NCI-H128 (cell line): ENCODE results near the gene LEUTX.
"Not testable (repeated sequence)": the region's sequence is repeated elsewhere in the genome, so short reads cannot be mapped to it uniquely, and the experiment has no call there.

Experiments used
- DNase-seq: peaks from one replicate; lab custom pipeline; 2025; ENCODE audit not compliant: unreplicated experiment; lab: John Stamatoyannopoulos, UW

LEUTX gene

DNA sequence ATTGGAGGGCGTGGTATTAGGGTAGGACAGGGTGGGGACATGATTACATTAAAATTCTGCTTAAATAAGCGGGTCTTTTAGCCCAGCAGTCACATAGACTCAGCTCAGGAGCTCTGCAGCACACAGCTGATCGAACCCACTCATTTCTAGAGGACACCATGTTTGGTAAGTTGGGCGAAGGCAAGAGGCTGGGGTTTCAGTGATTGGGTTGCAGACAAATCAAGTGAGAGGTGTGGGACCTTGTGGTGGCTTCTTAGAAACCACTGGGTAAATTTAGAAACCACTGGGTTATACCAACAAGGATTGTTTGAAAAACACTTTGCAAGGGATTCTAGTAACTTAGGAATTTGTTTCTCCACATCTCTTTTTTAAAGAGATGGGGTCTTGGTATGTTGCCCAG lies at the start of gene LEUTX:
LEUTX (plus strand) TSS at position 92 of the 400 bp plus-strand sequence; CDS start at position 159, 67 bp downstream.
- no peak for DNase-seq

- no peak for DNase-seq
Measured at GRCh38 chr19:39729594-39729993, 49.1 kb upstream of the LEUTX start.

DNA sequence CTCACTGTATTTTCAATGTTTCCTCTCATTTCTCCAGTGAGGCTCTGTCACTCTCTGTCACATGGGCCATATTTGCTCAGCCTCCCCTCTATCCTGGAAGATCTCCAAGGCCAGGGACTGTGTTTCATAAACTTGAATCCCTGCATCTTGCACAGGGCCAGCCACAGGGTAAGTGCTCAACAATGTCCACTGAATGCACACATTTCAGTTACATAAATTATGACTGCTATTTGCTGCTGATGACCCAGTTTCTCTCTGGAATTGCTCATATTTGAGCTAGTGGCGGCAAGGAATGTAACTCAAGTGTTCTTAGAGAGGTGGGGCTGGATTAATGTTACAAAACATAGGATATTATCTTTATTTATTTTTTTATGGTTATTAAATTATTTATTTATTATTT lies 47.0 kb upstream of the LEUTX start:
- DNase-seq: no peak

- DNase-seq: no peak
Measured at GRCh38 chr19:39733841-39734240, 44.8 kb upstream of the LEUTX start.

GRCh38 chr19:39735688-39736087 lies 43.0 kb upstream of the LEUTX start:
- DNase-seq: no peak

- no peak for DNase-seq
Measured at GRCh38 chr19:39736088-39736487, 42.6 kb upstream of the LEUTX start.

DNA sequence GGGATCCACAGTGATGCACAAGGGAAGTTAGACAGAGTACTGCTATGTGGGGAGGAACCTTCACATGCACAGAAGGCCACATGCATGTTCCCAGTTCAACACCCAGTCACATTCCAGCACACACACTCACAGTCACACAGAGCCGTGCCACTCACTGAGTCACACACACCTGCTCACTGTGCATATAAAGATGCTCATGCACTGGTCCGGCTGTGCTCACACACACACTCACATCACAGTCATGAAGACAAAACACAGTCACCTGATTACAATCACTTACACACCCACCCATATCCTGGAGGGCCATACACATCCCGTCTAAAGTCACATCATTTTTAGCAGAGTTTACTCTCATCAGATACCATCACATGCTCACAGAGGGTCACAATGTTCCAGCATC lies 41.3 kb upstream of the LEUTX start:
- no peak for DNase-seq

DNA sequence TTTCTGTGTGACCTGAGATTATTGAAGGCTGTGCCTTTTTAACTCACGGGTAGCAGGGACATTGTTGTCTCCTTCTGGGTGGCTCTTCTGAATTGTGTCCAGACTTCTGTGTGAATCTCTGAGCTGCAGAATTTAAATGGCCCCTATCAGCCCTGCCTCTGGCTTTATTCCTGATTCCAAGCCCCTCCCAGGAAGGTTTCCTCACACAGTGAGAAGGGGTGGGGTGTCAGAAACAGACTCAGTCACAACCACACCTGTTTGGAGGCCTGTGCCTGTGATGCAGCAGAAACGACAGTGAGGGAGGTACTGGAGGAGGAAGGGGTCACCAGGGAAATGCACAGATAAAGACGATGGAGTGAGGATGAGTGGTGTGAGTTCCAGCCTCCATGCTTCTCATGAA lies 40.8 kb upstream of the LEUTX start, which contains the start of gene CLC:
CLC (minus strand) TSS at position 139 of the 400 bp plus-strand sequence; CDS start at position 62, 77 bp downstream.
- no peak for DNase-seq

DNA sequence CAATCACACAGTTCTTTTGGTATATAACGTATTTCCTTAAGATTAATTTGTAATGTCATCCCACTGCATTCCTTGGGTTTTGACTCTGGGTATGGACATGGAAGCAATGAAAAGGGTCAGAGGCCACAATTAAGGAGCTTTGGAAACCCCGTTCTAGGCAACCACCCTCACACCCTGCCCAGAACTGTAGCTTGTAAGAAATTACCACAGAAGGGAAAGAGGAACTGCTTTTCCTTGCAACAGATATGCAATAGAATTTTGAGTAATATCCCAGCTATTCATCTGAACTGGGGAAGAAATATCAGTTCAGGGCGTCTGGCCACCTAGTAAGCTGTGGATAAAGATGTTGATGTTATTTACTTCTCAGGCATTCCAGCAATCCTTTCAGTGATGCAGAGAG lies 39.8 kb upstream of the LEUTX start:
- no peak for DNase-seq

DNA sequence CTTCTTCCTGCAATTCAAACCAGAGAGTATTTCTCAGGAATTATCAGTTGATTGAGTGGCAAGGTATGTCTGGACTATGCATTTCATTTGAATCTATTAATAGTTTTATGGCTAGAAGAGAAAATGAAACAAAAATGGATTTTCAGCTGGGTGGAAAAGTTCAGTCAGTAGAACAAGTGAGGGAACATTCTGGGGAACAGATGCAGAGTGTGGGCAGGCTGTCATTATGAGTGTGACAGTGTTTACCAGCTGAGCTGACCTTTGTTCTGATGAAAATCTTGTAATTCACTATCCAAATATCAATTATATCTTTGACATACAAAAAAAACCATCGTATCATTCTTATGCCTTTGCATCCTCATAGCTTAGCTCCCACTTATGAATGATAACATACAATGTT lies 38.3 kb upstream of the LEUTX start:
- no peak for DNase-seq

- no peak for DNase-seq
Measured at GRCh38 chr19:39745643-39746042, 33.0 kb upstream of the LEUTX start.

GRCh38 chr19:39746836-39747529 lies 31.7 kb upstream of the LEUTX start:
- DNase-seq: no peak

- DNase-seq: no peak
Measured at GRCh38 chr19:39749981-39750380, 28.7 kb upstream of the LEUTX start.

- no peak for DNase-seq
Measured at GRCh38 chr19:39752390-39752789, 26.3 kb upstream of the LEUTX start.

GRCh38 chr19:39752795-39753194 lies 25.9 kb upstream of the LEUTX start:
- no peak for DNase-seq

- DNase-seq: no peak
Measured at GRCh38 chr19:39754544-39754943, 24.1 kb upstream of the LEUTX start.

DNA sequence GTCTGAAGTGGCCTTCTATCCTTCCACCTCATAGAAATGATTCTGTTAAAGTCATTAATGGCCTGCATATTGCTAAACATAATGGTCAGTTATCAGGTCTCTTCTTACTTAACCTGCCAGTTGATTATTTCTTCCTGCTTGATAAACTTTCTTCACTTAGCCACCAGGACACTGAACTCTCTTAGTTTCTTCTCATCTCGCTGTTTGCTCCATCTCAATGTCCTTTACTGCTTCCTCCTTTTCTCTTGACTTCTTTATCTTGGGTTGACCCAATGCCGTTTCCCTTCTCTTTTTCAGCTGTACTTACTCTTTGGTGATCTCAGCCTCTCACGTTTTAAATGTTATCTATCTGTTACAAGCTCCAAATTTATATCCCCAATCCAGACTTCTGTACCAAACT lies 23.7 kb upstream of the LEUTX start:
- no peak for DNase-seq

GRCh38 chr19:39759457-39760184 lies 19.0 kb upstream of the LEUTX start:
- no peak for DNase-seq

DNA sequence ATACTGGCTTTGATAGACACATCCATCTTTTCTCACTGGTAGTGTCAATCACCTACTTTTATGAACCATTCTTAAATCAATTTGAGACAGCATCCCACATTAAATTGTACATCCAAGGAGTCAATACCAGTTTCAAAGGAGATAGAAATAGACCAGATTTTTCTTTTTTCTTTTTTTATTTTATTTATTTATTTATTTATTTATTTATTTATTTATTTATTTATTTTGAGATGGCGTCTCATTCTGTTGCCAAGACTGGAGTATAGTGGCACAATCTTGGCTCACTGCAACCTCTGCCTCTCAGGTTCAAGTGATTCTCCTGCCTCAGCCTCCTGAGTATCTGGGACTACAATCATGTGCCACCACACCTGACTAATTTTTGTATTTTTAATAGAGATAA lies 16.8 kb upstream of the LEUTX start:
- DNase-seq: not testable (repeated sequence)

DNA sequence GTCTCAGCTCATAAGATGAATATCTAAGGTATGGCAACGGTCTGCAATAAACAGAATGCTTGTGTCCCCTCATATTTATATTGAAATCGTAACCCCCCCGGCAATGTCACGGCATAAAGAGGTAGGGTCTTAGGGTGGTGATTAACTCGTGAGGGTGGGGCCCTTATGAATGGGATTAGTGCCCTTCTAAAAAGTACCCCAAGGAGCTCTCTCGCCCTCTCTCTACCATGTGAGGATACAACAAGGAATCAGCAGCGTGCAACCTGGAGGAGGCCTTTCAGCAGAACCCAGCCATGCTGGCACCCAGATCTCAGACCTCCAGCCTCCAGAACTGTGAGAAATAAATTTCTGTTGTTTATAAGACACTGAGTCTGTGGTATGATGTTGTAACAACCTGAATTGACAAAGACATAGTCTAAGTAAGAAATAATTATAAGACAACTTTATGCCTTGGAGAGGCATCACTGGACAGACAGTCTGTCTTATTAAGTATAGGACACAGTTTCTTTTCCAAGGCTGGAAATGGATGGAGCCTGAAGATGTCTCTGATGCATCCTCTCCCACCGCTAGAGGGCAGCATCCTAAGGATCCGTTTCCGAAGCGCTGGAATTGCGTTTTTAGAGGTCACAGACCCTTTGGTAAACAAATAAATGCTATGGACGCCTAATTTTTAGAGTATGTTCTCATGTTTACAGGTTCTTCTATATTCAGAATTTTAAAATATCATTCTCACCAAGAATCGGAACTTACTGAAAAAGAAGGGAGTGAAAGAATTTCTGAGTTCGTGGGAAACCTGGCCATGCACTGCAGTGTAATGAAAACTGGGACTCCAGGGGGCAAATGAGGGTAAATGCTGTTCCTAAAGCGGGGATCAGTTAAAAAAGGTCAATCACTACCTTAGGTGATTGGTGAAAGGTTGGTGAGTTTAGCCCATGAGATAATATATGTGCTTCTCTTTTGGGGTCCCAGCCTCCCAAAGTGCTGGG lies 13.3 kb upstream of the LEUTX start:
- DNase-seq: no peak

DNA sequence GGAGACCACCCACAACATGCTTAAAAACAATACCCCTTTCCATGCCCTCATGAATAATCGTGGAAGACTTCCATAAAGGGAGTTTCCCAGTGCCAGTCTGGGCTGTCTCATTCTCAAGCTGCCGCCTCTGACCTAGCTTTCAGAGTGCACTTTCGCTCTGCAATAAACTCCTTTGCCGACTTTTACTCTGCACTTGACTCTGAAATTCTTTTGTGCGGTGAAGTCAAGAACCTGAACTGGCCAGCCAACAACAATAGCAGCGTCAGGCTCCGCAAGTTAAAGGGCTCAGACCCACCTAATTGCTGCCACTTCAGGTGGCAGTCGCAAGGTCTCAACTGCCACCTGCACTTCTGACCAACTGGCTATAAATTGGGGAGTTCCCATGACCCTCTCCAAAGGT lies 10.3 kb upstream of the LEUTX start:
- DNase-seq: no peak
